Right atrium auricular region (tissue), 2 donors: ENCODE data around the gene IRF7. TPM values are rescaled to one million over a fixed set of nuclear protein-coding genes. Genes with fewer than 3 reads are reported as not detected.

Source experiments
- DNase-seq: peaks from one replicate; pipeline ENCODE4 v3.0.0-alpha.2; 2019; ENCODE audit warnings: low spot score
- H3K27ac ChIP-seq, 2 donors: fragments of 200-600 bp; sonication (generic); 1 replicate in 1 of 2; 2 replicates in 1 of 2; pipeline ENCODE4 v1.5.1; 2016 to 2019
- H3K27me3 ChIP-seq, 2 donors: fragments of 200-600 bp; sonication (generic); one replicate each; pipeline versions ENCODE4 v1.5.1 to v1.6.0; 2017 to 2019
- H3K36me3 ChIP-seq: fragments of 200-600 bp; sonication (generic); one replicate; pipeline ENCODE4 v1.5.1; 2016
- H3K4me1 ChIP-seq, 2 donors: fragments of 200-600 bp; sonication (generic); one replicate each; pipeline versions ENCODE4 v1.5.1 to v1.6.0; 2017 to 2019
- H3K4me3 ChIP-seq, 2 donors: fragments of 200-600 bp; sonication (generic); 1 replicate in 1 of 2; 2 replicates in 1 of 2; pipeline ENCODE4 v1.5.1; 2017 to 2019; ENCODE audit warnings: mild to moderate bottlenecking in 1 of 2, moderate library complexity in 1 of 2
- H3K9me3 ChIP-seq, 2 donors: fragments of 200-600 bp; sonication (generic); one replicate each; pipeline ENCODE4 v1.5.1; 2019
- total RNA-seq, 2 donors: library from RNA; depleted of rRNA; stranded (reverse); fragments of >200 nt; gene quantifications; one replicate each; pipeline ENCODE4 v1.1.0, GENCODE V29; 2016
- TF ChIP-seq, protein P1 (sequence below), 2 donors: fragments of 200-600 bp; sonication (generic); IDR thresholded peaks; one replicate each; pipeline ENCODE4 v1.5.1; 2019; ENCODE audit warnings: antibody characterized with exemption in 2 of 2

Gene IRF7
- total RNA-seq, 2 donors from 2014 or later, result 9.6 to 14.9 TPM

DNA sequence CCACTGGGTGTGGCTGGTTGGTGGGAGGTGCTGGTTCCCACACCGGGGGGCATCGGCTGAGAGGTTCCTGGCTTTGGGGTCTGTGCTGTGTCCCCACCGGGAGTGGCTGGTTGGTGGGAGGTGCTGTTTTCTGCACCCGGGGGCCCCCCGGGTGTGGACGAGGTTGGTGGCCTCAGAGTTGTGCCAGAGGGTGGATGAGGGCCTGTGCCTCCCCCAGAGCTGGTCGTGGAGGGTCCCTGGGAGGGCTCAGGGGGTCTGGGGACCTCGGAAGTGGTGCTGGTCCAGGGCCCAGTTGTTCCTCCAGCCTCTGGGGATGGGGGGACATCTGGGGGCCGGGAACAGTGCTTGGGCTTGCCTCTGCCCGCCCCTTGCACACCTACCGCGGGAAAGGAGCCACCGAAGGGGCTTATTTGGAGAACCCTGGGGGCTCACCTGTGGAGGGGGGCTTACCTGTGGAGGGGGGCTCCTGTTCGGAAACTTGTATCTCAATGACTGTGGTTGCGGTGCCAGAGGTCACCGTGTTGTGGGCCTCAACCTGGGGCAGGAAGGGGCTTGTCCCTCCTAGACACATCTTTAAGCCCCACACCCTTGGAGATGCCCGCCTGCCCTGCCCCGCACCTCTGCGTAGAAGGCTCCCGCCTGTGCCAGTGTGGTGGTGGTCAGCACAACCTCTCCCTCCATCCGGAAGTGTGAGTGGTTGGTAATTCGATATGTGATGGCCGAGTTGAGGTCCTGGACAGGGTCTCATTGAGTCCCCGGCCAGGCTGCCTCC lies 3.3 kb upstream of the IRF7 start:
- no peak for DNase-seq
- Histone ChIP-seq H3K36me3 (no peaks in the 10 kb centered on the region), H3K27me3 (no peaks in the 10 kb centered on the region), H3K27ac (no peak overlapping the region), H3K9me3 (no peaks in the 10 kb centered on the region), H3K4me3 (no peak overlapping the region), H3K4me1 (peaks cover 0 to 23% of the 10 kb centered on the region in 2 donors)
- TF ChIP-seq, protein P1, sequence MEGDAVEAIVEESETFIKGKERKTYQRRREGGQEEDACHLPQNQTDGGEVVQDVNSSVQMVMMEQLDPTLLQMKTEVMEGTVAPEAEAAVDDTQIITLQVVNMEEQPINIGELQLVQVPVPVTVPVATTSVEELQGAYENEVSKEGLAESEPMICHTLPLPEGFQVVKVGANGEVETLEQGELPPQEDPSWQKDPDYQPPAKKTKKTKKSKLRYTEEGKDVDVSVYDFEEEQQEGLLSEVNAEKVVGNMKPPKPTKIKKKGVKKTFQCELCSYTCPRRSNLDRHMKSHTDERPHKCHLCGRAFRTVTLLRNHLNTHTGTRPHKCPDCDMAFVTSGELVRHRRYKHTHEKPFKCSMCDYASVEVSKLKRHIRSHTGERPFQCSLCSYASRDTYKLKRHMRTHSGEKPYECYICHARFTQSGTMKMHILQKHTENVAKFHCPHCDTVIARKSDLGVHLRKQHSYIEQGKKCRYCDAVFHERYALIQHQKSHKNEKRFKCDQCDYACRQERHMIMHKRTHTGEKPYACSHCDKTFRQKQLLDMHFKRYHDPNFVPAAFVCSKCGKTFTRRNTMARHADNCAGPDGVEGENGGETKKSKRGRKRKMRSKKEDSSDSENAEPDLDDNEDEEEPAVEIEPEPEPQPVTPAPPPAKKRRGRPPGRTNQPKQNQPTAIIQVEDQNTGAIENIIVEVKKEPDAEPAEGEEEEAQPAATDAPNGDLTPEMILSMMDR (IDR thresholded peaks at IDR 0.05), result no peak

DNA sequence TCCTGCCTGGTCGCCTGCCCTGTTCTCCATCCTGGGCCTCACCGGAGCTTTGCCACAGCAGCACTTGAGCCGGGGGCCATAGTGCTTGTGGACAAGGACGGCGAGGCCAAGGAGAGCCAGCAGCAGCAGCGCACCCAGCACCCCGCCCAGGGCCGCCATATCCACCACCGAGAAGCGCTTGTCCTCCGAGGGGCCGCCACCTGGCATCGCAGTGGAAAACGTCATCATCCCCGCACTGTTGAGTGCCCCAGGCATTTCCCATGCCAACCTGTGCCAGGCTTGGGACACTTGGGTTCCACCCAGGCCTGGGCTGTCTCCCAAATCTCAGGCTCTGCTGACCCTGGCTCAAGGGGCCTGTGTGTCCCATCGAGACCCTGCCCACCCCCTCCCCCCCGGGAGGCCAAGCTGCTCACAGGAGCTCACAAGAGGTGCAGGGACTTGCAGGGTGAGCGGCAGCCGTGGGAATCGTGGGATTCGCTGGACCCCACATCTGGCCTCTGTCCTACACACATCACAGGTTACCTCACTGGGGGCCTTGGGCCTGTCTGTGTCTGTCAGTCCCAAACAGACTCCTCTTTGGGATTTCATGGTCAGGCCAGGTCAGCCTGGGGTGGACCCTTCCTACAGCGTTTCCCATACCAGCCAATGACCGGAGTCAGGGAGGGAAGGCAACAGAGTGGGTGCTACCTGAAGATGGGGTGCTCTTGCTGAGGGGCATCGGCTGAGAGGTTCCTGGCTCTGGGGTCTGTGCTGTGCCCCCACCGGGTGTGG lies 2.3 kb upstream of the IRF7 start:
- no peaks in the 10 kb centered on the region for H3K9me3 ChIP-seq
- peaks cover 2% of the 10 kb centered on the region for H3K36me3 ChIP-seq
- TF ChIP-seq, protein P1 (IDR thresholded peaks at IDR 0.05), result no peak
- no peak overlapping the region for H3K4me3 ChIP-seq
- DNase-seq, result no peak
- H3K27ac ChIP-seq, result no peak overlapping the region
- peaks cover 0 to 32% of the 10 kb centered on the region in 2 donors for H3K4me1 ChIP-seq
- H3K27me3 ChIP-seq, result no peaks in the 10 kb centered on the region

DNA sequence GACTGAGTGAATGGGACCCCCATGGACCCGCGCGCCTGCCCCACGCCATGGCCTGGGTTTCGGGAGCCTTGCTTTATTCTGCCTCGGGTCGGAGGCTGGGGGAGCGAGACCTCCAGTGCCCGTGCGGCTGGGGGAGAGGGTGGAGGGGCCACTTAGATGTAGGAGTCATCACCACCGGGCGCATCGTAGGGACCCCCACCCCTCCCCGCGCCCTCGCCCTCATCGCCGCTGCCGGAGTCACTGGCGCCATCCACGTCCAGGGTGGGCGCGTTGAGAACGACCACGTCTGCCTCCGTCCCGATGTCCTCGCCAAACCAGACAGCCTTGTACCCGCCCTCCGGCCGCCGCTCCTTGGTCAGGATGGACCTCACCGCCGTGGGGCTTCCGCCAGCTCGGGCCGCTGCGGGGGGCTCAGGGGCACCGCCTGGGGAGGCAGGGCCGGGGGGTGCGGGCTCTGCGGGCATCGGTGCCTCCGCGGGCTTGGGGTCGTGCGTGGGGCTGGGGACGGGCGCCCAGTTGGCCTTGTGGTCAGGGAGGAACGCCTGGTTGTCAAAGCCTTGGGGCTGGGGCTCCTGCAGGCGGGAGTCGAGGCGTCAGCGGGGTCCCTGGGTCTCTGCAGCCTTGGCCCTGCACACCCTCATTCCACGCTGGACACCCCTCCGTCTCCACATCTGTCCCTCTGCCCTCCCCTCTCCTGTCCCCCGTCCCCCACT lies 1.6 kb upstream of the IRF7 start:
- Histone ChIP-seq H3K4me1 (peaks cover 0 to 35% of the 10 kb centered on the region in 2 donors), H3K27ac (no peak overlapping the region), H3K9me3 (no peaks in the 10 kb centered on the region), H3K4me3 (no peak overlapping the region), H3K36me3 (peaks cover 9% of the 10 kb centered on the region), H3K27me3 (no peaks in the 10 kb centered on the region)
- DNase-seq, result no peak
- TF ChIP-seq, protein P1 (IDR thresholded peaks at IDR 0.05), result no peak

DNA sequence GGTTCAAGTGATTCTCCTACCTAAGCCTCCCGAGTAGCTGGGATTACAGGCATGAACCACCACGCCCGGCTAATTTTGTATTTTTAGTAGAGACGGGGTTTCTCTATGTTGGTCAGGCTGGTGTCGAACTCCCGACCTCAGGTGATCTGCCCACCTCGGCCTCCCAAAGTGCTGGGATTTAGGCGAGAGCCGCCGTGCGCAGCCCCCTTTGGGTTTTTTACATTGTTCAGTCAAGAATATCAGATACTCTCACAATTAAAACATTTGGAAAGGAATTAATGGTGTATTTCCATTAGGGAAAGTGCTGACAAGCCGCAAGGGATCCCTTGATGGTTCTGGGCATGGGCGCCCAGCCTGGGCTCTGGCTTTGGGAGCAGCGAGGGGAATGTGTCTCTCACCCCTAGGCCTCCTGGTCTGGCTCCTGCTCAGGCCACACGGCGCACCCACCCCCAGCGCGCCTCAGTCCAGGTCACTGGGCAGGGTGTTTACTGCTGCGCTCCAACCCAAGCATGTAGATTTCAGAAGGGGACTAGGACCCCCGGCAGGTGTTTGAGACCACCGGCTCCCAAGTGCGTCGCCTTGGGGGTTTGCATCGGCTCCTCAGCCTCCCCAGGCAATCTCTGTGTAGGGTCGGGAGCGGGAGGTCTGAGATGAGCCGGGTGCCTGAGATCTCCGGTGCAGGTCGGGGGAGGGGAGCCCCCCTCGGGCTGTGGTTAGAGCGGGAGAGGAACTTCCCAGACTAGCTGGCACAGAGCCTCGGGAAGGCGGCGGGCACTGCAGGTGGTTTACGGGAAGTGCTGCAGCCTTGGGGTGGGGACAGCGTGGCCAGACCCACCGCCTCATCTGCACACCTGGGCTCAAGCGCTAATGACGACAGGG lies 809 bp upstream of the IRF7 start:
- DNase-seq, result no peak

More for the DNA sequence above, 809 bp upstream of the IRF7 start:
- Histone ChIP-seq H3K4me3 (peak overlapping the region in 1 of 2 donors; percentile 63), H3K36me3 (peaks cover 17% of the 10 kb centered on the region), H3K4me1 (peaks cover 0 to 35% of the 10 kb centered on the region in 2 donors), H3K9me3 (no peaks in the 10 kb centered on the region), H3K27ac (peak overlapping the region; percentile 90 to 91), H3K27me3 (no peaks in the 10 kb centered on the region)
- TF ChIP-seq, protein P1 (IDR thresholded peaks at IDR 0.05), result no peak
